Heart left ventricle (tissue), 16 donors: ENCODE results near the gene LMNTD2. TPM values are rescaled to one million over a fixed set of nuclear protein-coding genes. Genes with fewer than 3 reads are reported as not detected.

ENCODE experiments used
- ATAC-seq, 4 donors: fragments of 200-7000 bp; cut with Tn5 transposase; one replicate each; pipeline ENCODE4 v1.9.1; 2020 to 2022; ENCODE audit warnings: moderate library complexity in 4 of 4, mild to moderate bottlenecking in 3 of 4, moderate number of reproducible peaks in 1 of 4
- DNase-seq, 5 donors: peaks; one replicate each; pipeline ENCODE4 v3.0.0-alpha.2; 2020
- H3K27ac ChIP-seq, 12 donors: fragments of 200-600 bp; sonication (generic) in 4 of 12; one replicate each; pipeline versions ENCODE4 v1.5.0 to v1.8.0; 2016 to 2022; ENCODE audit warnings: mild to moderate bottlenecking in 2 of 12
- H3K27me3 ChIP-seq, 9 donors: fragments of 200-600 bp; sonication (generic) in 2 of 9; one replicate each; pipeline versions ENCODE4 v1.5.1 to v1.8.0; 2016 to 2022; ENCODE audit warnings: mild to moderate bottlenecking in 3 of 9
- H3K36me3 ChIP-seq, 9 donors: fragments of 200-600 bp; sonication (generic) in 2 of 9; one replicate each; pipeline versions ENCODE4 v1.5.0 to v1.8.0; 2018 to 2022; ENCODE audit warnings: mild to moderate bottlenecking in 2 of 9
- H3K4me1 ChIP-seq, 12 donors: fragments of 200-600 bp; sonication (generic) in 4 of 12; one replicate each; pipeline versions ENCODE4 v1.5.0 to v1.8.0; 2016 to 2022; ENCODE audit warnings: mild to moderate bottlenecking in 3 of 12
- H3K4me3 ChIP-seq, 12 donors: fragments of 200-600 bp; sonication (generic) in 4 of 12; one replicate each; pipeline versions ENCODE4 v1.5.0 to v1.8.0; 2017 to 2022; ENCODE audit warnings: mild to moderate bottlenecking in 9 of 12, moderate library complexity in 4 of 12
- H3K9me3 ChIP-seq, 12 donors: fragments of 200-600 bp; sonication (generic) in 4 of 12; one replicate each; pipeline versions ENCODE4 v1.5.0 to v1.8.0; 2016 to 2022; ENCODE audit warnings: mild to moderate bottlenecking in 1 of 12
- POLR2A ChIP-seq, 2 donors: fragments of 450-650 bp; IDR thresholded peaks; one replicate each; pipeline ENCODE4 v1.6.1; 2017; ENCODE audit warnings: antibody characterized with exemption in 2 of 2, mild to moderate bottlenecking in 2 of 2, moderate library complexity in 2 of 2
- WGBS, 4 donors: extraction: QIAGEN DNeasy Blood & Tissue Kit in 2 of 4; methylation state at CpG; one replicate each; pipeline versions ENCODE4 v1.1.5 to v1.1.7; 2013 to 2018; 5-methylcytosine and 5-hydroxymethylcytosine counted together
- intact Hi-C, 10 donors: fragments of 100-400 bp; cut with DNase I; formaldehyde crosslinking; loops; one replicate each; pipeline versions ENCODE4 v1.11.1 to v1.14.2; 2022
- polyA plus RNA-seq, 2 donors: library from polyadenylated mRNA; stranded (reverse); fragments of 200-250 nt; gene quantifications; one replicate each; pipeline ENCODE4 v1.2.3, GENCODE V29; 2013
- total RNA-seq, 9 donors: library from RNA; depleted of rRNA in 2 of 9; stranded (reverse); fragments of >200 nt in 2 of 9; fragmentation: NEBNext Ultra II Directional in 3 of 9; extraction: Animal tissue kit (Norgen Biotek cat#: 25700) in 3 of 9; gene quantifications; one replicate each; pipeline versions ENCODE4 v1.1.0 to v1.2.4, GENCODE V29; 2016 to 2023
- TF ChIP-seq, protein P1 (sequence below), 12 donors: fragments of 200-600 bp; sonication (generic) in 4 of 12; IDR thresholded peaks; one replicate each; pipeline versions ENCODE4 v1.5.0 to v1.8.0; 2018 to 2022; ENCODE audit warnings: antibody characterized with exemption in 12 of 12, mild to moderate bottlenecking in 5 of 12
- donor health status: ischemic (EF 13 %, LVEDD 7.1; RV severe dilation, severe dysfunction).
- donor health status: healthy with polysubstance abuse.
- donor health status: DM: no; HTN: yes; CAD: no.
- donor health status: DM: no; HTN: no; CAD: no.
- donor health status: ischemic (EF 25% LVEDD 6.9; RV normal size, moderate dysfunction).
- donor health status: ischemic (EF 25% LVEDD 5.7; RV mildly dilated, moderate dysfunction).
- donor health status: healthy.
- donor health status: DM: yes; HTN: yes; CAD: no.
- donor health status: ischemic (EF 35%, LVEDD 5.7; RV mildly dilated, moderate dysfunction).
- donor health status: nonischemic (EF 11% LVEDD 7.7; RV severe dilation, severe dysfunction).
- donor health status: DM: yes; HTN: yes; CAD: no.
- donor health status: PGD.
- donor health status: ischemic (EF 29% LVEDD 5.4; RV normal size, mild dysfunction).
- donor health status: nonischemic (EF 23%, LVEDD 6.1; RV moderate dilation, normal function).

The LMNTD2 gene
- total and polyA plus RNA-seq, 11 donors: 0.10 to 1.6 (median 0.36) TPM; not detected in 2

GRCh38 chr11:584287-584686 is 23.7 kb upstream of the LMNTD2 start:
- no peak for DNase-seq
- Histone ChIP-seq H3K4me1 (peaks cover 6 to 30% (median 19%) of the 10 kb centered on the region in 12 donors), H3K36me3 (peaks cover 0 to 72% (median 66%) of the 10 kb centered on the region in 9 donors), H3K27me3 (no peaks in the 10 kb centered on the region), H3K27ac (no peak overlapping the region), H3K9me3 (no peaks in the 10 kb centered on the region), H3K4me3 (no peak overlapping the region)
- intact Hi-C loops: no loop called here
- TF ChIP-seq, protein P1, sequence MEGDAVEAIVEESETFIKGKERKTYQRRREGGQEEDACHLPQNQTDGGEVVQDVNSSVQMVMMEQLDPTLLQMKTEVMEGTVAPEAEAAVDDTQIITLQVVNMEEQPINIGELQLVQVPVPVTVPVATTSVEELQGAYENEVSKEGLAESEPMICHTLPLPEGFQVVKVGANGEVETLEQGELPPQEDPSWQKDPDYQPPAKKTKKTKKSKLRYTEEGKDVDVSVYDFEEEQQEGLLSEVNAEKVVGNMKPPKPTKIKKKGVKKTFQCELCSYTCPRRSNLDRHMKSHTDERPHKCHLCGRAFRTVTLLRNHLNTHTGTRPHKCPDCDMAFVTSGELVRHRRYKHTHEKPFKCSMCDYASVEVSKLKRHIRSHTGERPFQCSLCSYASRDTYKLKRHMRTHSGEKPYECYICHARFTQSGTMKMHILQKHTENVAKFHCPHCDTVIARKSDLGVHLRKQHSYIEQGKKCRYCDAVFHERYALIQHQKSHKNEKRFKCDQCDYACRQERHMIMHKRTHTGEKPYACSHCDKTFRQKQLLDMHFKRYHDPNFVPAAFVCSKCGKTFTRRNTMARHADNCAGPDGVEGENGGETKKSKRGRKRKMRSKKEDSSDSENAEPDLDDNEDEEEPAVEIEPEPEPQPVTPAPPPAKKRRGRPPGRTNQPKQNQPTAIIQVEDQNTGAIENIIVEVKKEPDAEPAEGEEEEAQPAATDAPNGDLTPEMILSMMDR (IDR thresholded peaks at IDR 0.05): no peak
- TF ChIP-seq POLR2A (IDR thresholded peaks at IDR 0.05): no peak
- WGBS, 4 donors: 94 to 99% (median 96%) methylated on average over 6 to 10 of the region's 10 CpGs
- ATAC-seq: no peak

- DNase-seq (peak in 1 of 5 donors; percentile 51), ATAC-seq (no peak)
- intact Hi-C loops: no loop called here
- H3K4me1 ChIP-seq: peaks cover 17 to 52% (median 38%) of the 10 kb centered on the region in 12 donors
- no peak overlapping the region for H3K4me3 ChIP-seq
- H3K27me3 ChIP-seq: no peaks in the 10 kb centered on the region
- WGBS, 4 donors: 73 to 76% (median 76%) methylated on average over 17 of the region's 17 CpGs
- TF ChIP-seq, protein P1 (IDR thresholded peaks at IDR 0.05): no peak
- TF ChIP-seq POLR2A (IDR thresholded peaks at IDR 0.05): no peak
- peak overlapping the region in 1 of 12 donors; percentile 35 for H3K27ac ChIP-seq
- H3K9me3 ChIP-seq: no peaks in the 10 kb centered on the region
- peaks cover 0 to 47% (median 42%) of the 10 kb centered on the region in 9 donors for H3K36me3 ChIP-seq
Measured at GRCh38 chr11:581752-582151, 21.2 kb upstream of the LMNTD2 start.

DNA sequence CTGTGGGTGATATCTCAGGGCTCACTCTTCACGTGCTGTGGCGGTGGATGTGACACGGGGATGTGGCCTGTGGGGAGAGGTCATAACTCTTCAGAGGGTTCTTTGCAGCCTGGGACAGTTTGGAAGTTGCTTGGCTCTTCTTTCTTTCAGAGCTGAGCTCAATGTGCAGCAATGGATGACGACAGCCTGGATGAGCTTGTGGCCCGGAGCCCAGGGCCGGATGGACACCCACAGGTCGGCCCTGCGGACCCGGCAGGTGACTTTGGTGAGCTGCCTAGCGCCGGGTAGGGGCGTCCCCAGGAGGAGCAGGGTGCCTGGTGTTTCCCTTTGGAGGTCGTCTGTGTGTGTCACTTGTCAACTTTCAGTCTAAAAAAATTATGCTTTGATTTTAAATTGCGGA is 20.8 kb upstream of the LMNTD2 start:
- DNase-seq (no peak), ATAC-seq (peak in 1 of 4 donors; percentile 34)
- Histone ChIP-seq H3K9me3 (no peaks in the 10 kb centered on the region), H3K4me1 (peaks cover 17 to 52% (median 38%) of the 10 kb centered on the region in 12 donors), H3K27ac (peak overlapping the region in 1 of 12 donors; percentile 35), H3K36me3 (peaks cover 0 to 43% (median 40%) of the 10 kb centered on the region in 9 donors), H3K27me3 (no peaks in the 10 kb centered on the region), H3K4me3 (no peak overlapping the region)
- WGBS, 4 donors: 51 to 65% (median 60%) methylated on average over 14 of the region's 14 CpGs
- intact Hi-C loops: no loop called here
- no peak for TF ChIP-seq POLR2A (IDR thresholded peaks at IDR 0.05)
- TF ChIP-seq, protein P1 (IDR thresholded peaks at IDR 0.05): no peak

- no peak overlapping the region for H3K4me3 ChIP-seq
- peaks cover 0 to 36% (median 32%) of the 10 kb centered on the region in 9 donors for H3K36me3 ChIP-seq
- no peak for ATAC-seq
- DNase-seq: peak in 1 of 5 donors; percentile 51
- no peaks in the 10 kb centered on the region for H3K27me3 ChIP-seq
- 51 to 63% (median 61%) methylated on average over 17 to 20 of the region's 20 CpGs for WGBS, 4 donors
- TF ChIP-seq, protein P1 (IDR thresholded peaks at IDR 0.05): no peak
- no peak for TF ChIP-seq POLR2A (IDR thresholded peaks at IDR 0.05)
- no peaks in the 10 kb centered on the region for H3K9me3 ChIP-seq
- H3K27ac ChIP-seq: peak overlapping the region in 3 of 12 donors; percentile 0 to 35 (median 8)
- intact Hi-C loops: loop anchor here in 2 of 10 donors (5.0 kb wide), 2 partner anchors 32 to 37 kb away; partner anchors contain the start of gene IRF7 (in 1 of the 2)
- H3K4me1 ChIP-seq: peaks cover 18 to 58% (median 42%) of the 10 kb centered on the region in 12 donors
Measured at GRCh38 chr11:579830-580601, 19.5 kb upstream of the LMNTD2 start.
